Peyer's patch (tissue), 4 donors: ENCODE measurements around the gene MAP4K5.

ENCODE experiments used
- CTCF ChIP-seq, 6 experiments: fragments of 450-650 bp in 4 of 6; fragments of 200-600 bp in 2 of 6; sonication (generic) in 1 of 6; IDR thresholded peaks; one replicate each; pipeline ENCODE4 v1.5.1; 2017 to 2019; ENCODE audit warnings: antibody characterized with exemption in 6 of 6, mild to moderate bottlenecking in 3 of 6, moderate library complexity in 1 of 6
- POLR2A ChIP-seq, 2 donors: fragments of 450-650 bp; IDR thresholded peaks; one replicate each; pipeline ENCODE4 v1.5.1; 2017; ENCODE audit warnings: antibody characterized with exemption in 2 of 2, mild to moderate bottlenecking in 2 of 2, moderate library complexity in 2 of 2

GRCh38 chr14:50516091-50516490 lies 16.3 kb downstream of the MAP4K5 start:
- no peak for TF ChIP-seq CTCF (IDR thresholded peaks at IDR 0.05)
- no peak for TF ChIP-seq POLR2A (IDR thresholded peaks at IDR 0.05)
